NCI-H1105 treated with DMSO at 0.1 percent for 48 hours (cell line): Measurements from ENCODE around the gene ACTRT2.
A peak's percentile ranks its signal among the peaks of the same experiment; 100 is the strongest.

Experiments
- DNase-seq: peaks from one replicate; lab custom pipeline; 2025; lab: John Stamatoyannopoulos, UW

ACTRT2 gene

DNA sequence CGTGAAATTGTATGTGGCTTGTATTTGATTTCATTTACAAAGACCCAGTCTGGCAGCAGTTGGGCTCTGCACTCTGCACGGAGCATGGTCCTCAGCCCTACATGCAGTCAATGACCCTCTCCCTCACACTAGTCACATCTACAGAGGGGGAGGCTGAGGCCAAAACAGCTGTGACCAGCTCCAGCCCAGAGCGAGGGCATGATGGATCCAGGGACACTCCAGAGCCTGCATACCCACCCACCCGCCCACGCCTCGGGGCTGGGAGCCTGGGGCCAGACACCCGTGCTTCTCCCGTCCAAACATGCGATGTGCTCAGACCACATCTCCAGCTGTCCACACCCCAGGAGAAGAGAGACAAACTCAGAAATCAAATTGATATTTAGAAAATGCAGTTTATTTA is 33.8 kb downstream of the ACTRT2 start:
- DNase-seq: no peak

- DNase-seq: no peak
Measured at GRCh38 chr1:3056641-3057040, 35.4 kb downstream of the ACTRT2 start.

- no peak for DNase-seq
Measured at GRCh38 chr1:3058263-3059030, 37.2 kb downstream of the ACTRT2 start.

DNA sequence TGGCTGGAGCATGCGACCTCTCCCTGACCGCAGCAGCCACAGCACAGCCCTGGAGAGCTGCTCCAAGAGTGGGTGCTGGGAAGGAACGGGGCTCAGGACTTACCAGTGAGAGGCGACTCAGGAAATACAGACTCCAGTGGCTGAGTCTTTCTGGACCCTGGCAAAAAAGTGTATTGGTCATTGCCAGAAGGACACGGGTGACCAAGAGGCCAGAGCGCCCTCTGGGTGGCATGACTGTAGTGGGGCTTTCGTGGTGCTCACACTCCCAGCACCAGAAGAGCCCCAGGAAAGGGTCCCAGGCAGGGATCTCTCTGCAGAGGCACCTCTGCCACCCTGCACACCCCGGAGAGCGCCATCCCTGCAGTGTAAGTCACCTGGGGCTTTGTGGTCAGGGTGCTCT is 38.9 kb downstream of the ACTRT2 start:
- DNase-seq: no peak

DNA sequence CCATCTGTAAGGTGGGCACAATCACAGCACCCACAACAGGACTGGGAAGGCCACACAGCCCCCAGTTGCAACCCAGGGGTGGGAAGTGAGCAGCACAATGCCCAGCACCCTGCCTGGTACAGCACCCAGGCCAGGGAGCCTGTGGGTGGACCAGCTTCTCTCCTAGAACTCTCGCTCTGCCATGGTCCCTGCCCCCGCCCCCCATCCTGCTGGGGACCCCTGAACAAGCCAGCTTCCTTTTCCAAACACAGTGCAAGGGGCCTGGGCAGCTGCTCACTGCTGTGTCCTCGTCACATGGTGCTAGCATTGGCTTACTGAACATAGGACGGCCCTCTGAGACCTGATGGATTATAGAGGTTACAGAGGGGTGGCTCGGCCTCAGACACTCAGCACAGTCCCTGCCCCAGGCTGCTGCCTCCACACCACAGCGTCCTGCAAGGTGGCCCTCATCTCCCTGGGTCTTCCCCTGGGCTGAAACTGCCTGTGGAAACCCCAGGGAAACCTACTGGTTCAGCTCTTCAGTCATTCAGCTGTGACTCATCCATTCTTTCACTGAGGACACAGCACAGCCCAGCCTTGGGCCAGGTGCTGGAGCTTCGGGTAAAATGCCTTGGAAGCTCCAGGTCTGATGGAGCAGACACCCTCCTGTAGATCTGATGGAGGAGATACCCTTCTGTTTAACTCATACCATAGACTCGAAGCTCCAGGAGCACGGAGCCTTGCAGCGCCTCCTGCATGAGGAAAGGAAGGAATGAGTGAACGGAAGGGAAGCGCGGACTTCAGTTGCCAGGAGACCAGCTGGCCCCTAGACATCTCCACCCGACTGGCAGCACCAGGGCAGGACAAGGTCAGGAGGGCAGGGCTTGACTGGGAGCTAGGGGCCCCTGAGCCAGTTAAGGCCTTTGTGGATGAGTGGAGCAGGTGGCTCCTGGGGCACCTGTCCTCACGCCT is 39.6 kb downstream of the ACTRT2 start:
- DNase-seq: no peak

DNA sequence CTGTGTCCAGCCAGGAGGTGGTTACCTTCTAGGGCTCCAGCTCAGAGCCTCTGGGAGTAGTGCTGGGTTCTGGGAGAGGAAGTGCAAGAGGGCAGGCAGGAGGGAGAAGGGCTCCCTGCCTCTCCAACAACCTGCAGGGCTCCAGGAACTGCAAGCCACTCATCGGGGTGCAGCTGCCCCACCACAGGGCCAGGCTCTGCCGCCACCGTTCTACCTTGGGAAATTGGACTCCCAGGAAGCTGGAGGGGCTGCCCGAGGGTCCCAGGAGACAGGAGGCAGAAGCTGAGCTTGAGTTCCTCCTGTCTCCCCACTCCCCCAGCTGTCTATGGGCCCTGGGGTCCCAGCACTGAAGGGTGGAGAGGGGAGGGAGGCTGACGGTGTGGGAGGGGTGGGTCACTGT is 40.3 kb downstream of the ACTRT2 start:
- DNase-seq: no peak

DNA sequence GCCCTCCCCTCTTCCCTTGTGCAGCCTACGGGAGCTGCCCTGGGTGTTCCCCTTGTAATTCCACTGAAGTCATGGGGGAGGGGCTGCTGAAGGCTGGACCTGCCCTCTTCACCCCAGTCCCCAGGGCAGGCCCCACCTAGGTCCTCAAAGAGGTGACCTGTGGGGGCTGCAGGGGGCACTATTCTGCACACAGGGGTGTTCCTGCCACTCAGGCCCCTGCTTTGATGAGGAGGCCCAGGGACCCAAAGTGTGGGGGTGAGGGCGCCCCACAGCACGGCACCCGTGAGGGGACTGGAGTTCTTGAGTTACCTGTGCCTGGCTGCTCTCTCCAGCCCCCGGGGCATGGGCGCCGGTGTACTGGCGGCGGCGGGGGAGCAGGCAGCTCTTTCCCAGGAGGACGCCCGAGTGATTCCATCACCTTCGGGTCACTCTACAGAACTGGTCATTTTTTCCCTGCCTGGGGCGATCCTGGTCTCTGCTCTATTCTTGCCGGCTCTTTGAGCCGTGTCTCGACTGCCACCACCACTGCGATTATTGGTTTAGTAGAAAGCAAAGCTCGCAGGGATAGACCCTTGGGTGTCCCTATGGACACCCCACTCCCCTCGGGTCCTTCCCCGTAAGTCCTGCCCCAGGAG is 40.8 kb downstream of the ACTRT2 start:
- no peak for DNase-seq

GRCh38 chr1:3062616-3063378 is 41.5 kb downstream of the ACTRT2 start:
- no peak for DNase-seq

DNA sequence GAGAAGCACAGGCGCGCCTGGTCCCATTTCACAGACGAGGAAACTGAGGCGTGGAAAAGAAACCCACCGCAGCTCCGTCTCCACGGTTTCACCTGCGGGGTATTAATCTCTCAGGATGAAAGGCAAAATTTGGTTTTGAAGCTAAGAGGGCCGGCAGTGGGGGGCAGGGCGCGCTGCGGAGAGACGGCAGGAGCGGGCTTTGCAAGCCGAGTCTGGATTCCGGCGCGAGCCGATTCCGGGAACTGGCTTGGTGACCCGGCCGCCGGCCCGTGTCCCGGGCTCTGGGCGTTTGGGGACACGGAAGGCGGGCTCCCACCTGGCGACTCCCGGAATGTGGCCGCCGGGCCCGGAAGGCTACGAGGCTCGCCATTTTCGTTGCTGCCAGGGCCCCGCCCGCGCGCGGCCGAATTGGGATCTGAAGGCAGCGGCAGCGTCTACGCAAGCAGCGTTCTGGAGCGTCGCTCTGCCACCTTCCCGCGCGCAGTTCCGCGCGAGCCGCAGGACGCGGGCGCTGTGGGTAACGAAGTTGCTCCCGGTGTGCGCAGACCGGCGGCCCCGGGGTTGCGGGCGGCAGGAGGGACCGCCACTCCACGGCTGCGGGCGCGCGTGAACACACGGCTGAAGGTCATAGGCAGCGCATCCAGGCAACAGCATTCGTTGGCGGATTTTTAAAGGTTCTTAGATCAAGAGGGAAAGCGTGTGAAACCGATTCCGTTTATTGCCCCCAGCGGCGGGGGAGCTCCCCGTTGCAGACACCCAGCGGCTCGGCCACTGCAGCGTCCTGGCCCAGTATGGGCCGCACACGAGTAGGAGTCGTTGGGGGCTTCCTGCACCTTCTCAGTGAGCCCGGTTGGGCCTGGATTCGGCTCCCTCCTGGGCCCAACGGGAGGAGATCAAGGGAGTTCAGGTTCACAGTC is 42.4 kb downstream of the ACTRT2 start:
- no peak for DNase-seq

DNA sequence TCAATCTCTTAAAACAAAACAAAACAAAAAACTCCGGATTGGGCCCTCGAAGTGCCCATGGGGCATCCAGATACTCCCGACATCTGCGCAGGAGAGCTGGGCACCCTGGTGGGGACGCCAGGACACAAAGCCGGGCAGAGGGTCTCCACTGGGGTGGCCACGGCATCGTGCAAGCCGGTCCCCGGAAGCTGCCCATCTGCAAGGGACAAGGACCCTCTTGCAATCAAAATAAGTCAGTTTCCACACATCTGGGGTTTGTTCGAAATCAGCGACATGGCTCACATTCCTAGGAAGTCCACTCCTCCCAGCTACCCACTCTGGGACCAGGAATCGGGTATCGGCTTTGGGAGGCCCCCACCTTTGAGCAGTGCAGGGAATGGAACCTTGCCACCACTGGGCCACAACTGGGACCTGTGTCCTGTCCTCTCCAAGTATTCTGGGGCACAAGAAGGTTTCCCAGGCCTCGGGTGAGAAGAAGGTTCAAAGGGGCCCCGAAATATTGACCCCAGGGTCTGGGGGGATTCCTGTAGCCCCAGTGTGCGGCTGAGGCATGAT is 43.1 kb downstream of the ACTRT2 start:
- DNase-seq: no peak

- no peak for DNase-seq
Measured at GRCh38 chr1:3064901-3065300, 43.6 kb downstream of the ACTRT2 start.

- DNase-seq: no peak
Measured at GRCh38 chr1:3065396-3065795, 44.1 kb downstream of the ACTRT2 start.

DNA sequence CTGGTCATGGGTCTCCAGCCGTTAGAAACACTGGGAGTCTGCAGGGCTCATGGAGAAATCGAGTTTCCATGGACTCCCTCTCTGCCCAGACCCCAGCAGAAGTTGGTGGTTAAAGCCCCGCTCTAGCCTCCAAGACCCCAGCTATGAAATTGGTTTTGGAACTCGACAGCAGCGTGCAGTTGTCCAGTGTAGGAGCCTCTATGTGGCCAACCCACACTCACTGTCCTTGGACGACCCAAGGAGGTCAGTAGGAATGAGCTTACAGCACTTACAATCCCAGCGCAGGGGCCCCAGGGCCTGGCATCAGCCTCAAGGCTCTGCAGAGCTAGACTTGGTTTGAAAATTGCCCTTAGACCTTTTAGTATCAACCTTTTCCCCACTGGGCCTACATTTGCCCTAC is 44.5 kb downstream of the ACTRT2 start:
- DNase-seq: no peak

- no peak for DNase-seq
Measured at GRCh38 chr1:3066250-3066711, 45.0 kb downstream of the ACTRT2 start.

DNA sequence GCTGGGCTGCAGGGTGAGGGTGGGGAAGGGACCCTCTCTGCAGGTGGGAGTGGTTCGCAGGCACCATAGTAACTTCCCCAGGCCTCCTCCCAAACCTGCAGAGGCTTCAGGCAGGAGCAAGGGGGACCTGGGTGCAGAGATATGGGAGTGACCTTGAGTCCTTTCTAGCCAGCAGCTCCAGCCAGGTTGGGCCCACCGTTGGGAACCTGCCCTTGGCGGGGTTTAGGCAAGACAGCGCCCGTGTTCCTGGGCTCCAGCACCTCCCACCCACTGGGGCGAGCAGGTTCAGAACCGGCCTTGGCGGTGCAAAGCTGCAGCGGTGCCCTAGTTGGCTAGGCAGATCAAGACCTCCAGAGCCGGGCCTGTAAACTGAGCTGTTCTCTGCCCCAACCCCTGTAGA is 45.6 kb downstream of the ACTRT2 start:
- DNase-seq: no peak

- no peak for DNase-seq
Measured at GRCh38 chr1:3067301-3067670, 46.0 kb downstream of the ACTRT2 start.

DNA sequence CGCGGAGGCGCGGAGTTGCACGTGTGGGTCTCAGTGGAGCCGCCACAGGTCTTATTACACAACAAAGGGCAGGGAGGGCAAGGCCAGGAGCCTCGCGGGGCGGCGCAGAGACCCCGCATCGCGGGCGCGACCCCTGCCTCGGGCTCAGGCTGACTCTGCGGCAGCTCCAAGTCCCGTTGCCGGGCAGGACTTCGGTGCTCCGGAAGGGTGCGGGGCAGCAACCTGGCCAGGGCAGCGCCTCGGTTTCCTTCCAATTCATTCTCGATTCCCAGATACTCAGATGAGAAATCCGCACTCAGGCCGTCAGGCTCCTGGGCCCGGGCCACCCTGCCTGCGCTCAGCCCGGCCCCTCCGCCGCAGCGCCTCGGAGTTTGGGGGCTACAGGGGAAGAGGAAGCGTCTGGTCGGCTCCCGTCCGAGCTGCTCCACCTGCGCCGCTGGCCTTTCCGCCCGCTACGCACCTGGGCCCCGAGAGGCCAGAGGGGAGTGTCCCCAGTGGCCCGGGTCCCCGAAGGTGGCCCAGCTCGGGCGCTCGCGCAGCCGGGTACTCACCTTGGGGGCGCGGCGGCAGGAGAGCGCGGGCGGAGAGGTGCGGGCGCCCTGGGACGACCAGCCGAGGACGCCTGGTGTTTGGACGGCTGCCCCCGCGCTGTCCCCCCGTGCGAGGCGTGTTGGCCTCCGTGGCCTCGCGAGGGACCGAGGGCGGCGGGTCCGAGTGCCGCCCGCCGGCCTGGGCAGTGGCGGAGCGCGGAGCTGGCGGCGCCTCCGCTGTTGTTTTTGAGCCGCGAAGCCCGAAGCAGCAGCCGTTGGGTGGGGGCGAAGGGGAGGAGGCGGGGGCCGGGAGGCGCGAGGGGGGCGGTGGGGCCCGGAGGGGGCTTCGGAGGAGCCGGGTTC is 46.6 kb downstream of the ACTRT2 start:
- DNase-seq: no peak

DNA sequence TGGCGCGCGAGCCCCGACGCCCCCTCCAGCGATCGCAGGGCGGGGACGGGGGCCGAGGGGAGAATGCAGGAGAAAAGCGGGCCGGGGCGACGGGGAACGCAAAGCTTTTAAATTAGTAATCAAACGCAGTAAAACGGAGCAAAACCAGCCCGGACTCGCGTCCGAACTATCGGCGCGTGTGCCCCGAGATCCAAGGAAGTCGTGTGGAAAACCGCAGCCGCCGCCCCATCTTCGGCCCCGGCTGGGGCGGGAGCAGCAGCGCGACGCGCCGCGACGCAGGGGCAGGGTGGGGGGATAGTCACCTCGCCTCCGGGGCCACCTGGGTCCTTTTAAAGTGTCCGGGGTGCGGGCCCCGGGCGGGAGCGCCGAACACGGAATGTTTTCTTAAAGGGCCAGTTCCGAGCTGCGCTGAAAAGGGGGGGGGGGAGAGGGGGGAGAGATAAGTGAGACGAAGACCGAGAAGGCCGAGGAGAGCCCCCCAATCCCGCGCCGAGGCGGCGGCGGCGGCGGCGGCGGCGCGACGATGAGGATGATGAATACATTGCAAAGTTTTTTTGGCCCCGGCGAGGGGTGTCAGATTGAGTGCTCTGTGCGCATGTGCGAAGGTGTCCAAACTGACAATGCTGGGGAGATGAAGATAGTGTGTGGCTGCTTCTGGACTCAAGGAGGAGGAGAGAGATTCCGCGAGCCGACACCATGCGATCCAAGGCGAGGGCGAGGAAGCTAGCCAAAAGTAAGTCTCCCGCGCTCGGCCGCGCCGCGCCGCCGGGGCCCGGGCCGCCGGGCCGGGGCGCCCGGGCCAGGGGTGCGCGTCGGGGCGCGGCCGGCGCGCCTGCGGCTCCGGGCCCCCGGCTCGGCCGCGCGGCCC is 47.5 kb downstream of the ACTRT2 start, which contains the start of gene PRDM16:
Gene PRDM16 (plus strand): TSS at position 640 of the 868 bp plus-strand sequence. CDS start 57 bp downstream, at position 697.
- peak; percentile 50 for DNase-seq
